Activated naive CD4-positive, alpha-beta T cell treated with anti-CD3 and anti-CD28 coated beads, Interleukin-2, amount 50 U/mL, for 24 hours (primary cell): ENCODE results near the gene TMEM37.

ENCODE experiments used
- H3K27ac Mint-ChIP-seq: one replicate; pipeline ENCODE4 v1.8.0; 2021; ENCODE audit warnings: mild to moderate bottlenecking, mixed read lengths
- H3K27me3 Mint-ChIP-seq: one replicate; pipeline ENCODE4 v1.8.0; 2021; ENCODE audit warnings: mixed read lengths
- H3K36me3 Mint-ChIP-seq: one replicate; pipeline ENCODE4 v1.8.0; 2021; ENCODE audit warnings: mixed read lengths
- H3K4me1 Mint-ChIP-seq: one replicate; pipeline ENCODE4 v1.8.0; 2021; ENCODE audit warnings: mixed read lengths
- H3K4me3 Mint-ChIP-seq: one replicate; pipeline ENCODE4 v1.8.0; 2021; ENCODE audit warnings: mild to moderate bottlenecking, mixed read lengths
- H3K9me3 Mint-ChIP-seq: one replicate; pipeline ENCODE4 v1.8.0; 2021; ENCODE audit warnings: mixed read lengths

The TMEM37 gene

DNA sequence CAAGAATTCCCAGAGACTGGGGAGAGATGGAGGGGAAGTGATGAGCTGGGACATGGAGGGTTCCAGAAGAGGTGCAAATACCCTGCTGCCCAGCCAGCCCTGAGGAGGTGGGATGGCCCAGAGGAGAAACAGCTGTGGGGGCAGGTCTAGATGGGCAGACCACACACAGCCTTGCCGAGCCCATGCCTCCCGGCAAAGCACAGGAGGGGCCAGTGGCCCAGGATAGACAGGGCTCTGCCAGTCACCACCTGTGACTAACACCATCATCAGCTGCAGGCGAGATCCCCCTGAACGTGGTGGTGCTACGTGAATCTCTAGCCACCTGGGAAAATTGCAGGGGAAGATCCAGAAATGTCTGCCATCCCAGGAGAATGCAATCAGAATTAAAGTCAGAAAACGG, 53.2 kb downstream of the TMEM37 start:
- Mint-ChIP-seq H3K4me3 (no peak overlapping the region), H3K27ac (no peak overlapping the region), H3K36me3 (no peaks in the 10 kb centered on the region), H3K4me1 (no peaks in the 10 kb centered on the region), H3K9me3 (no peaks in the 10 kb centered on the region), H3K27me3 (no peaks in the 10 kb centered on the region)

DNA sequence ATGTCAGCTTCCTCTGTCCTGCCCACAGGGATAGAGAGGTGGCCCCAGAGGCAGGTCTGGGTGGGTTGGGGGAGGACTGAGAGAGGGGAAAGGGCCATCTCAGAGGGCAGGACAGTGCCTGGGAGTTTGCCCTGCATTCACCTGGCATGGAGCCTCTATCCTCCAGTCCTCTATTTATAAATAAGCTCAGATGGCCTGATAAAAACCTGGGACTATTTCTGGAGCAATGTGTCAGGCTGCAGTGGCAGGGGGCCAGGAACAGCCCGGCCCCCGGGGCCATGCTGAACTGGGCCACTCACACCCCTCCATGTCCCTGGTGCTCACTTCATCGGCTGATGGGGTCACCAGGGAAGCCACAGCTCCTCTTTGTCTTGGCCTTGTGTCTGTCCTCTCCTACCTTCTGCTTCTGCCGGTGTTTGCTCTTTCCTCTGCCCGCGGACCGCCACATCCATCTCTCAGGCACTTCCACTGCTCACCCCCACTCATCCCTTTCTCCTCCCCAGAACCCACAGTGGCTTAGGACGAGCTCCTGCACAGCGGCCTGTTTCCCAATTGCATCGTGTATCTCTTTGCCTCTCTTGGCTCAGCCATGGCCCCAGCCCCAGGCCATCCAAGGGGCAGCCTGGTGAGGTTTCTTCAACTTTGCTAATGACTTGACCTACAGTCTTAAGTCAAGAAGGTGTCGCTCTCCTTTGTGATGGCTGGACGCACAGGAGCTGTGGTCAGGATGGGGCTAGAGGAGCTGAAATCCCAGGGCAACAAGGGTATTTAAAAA, 53.9 kb downstream of the TMEM37 start:
- H3K27me3 Mint-ChIP-seq, result no peaks in the 10 kb centered on the region
- no peaks in the 10 kb centered on the region for H3K9me3 Mint-ChIP-seq
- no peaks in the 10 kb centered on the region for H3K36me3 Mint-ChIP-seq
- no peak overlapping the region for H3K27ac Mint-ChIP-seq
- no peaks in the 10 kb centered on the region for H3K4me1 Mint-ChIP-seq
- H3K4me3 Mint-ChIP-seq, result no peak overlapping the region

DNA sequence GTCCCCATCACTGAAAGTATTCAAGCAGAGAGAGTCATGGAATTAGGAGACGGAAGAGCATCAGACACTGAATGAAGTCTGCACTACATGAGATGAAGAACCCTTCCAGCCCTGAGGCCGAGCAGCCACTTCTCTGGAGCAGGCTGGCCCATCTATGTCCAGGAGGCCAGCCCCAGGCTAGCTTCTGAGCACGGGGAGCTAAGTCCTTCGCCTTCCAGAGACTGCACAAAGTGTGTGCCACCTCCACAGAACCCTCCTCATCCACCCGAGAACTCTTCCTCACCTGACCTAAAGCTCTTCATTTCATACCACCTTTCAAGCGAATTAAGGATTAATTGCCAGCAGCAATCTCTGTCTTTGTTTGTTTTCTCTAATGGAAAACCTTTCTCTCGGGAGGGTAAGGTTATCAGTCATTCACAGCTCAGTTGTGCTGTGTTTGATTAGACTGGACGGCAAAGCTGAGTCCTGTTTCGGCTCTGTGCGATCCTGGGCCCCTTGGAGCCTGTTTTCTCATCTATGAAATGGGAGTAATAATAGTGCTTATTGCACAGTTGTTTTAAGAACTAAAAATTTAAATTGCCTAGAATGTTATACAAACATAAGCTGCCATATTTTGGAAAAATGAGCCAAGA, 54.7 kb downstream of the TMEM37 start:
- Mint-ChIP-seq H3K36me3 (no peaks in the 10 kb centered on the region), H3K4me1 (no peaks in the 10 kb centered on the region), H3K27me3 (peaks cover 2% of the 10 kb centered on the region), H3K27ac (no peak overlapping the region), H3K4me3 (no peak overlapping the region), H3K9me3 (no peaks in the 10 kb centered on the region)

DNA sequence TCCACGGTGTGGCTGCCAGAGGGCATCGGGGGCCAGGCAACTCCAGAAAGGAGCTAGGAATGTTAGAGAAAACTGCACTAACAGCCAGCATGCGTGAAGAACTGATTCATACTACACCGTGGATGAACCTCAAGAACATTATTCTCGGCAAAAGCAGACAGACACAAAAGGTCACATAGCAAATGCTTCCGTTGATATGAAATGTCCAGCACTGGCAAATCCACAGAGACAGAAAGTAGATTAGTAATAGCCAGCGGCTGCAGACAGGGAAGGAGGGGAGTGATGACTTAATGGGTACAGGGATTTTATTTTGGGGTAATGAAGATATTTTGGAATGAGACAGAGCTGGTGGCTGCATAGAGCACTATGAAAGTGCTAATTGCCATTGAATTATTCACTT, 55.2 kb downstream of the TMEM37 start:
- Mint-ChIP-seq H3K27me3 (peaks cover 2% of the 10 kb centered on the region), H3K9me3 (no peaks in the 10 kb centered on the region), H3K4me3 (no peak overlapping the region), H3K27ac (no peak overlapping the region), H3K36me3 (no peaks in the 10 kb centered on the region), H3K4me1 (no peaks in the 10 kb centered on the region)

DNA sequence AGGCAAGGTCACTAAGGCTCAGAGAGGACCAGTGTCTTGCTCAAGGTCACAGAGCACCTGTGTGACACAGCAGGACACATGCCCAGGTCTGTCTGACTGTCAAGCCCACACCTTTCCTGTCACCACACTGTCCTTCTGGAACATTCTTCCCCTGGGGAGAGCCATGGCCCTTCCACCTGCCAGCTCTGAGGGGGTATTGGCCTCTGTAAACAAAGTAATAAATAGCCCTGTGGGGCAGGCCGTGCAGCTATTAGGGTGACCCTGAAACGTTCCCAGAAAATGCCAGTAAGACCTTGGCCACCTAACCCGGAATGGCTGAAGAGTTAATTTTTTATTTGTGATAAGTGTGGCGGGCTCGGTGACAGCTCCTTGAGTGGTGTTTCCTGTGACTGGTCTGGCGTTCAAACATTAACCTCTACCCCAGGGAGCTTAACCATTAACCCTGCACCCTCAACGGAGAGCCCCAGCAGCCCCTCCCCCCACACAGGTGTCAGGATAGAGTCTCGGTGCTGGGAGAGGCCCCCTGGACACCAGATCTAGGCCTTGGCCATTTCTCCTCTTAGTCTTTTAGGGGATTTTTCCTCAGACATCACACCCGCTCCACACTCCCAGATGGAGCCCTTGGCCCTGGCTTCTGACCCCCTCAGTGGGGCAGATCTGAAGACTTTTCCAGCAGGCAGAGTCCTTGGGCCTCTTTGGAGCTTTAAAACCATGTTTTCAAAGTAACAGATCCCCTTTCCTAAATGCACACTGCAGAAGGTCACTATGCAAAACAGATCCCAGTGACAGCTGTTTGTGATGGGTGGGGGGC, 56.0 kb downstream of the TMEM37 start:
- no peaks in the 10 kb centered on the region for H3K9me3 Mint-ChIP-seq
- H3K27ac Mint-ChIP-seq, result no peak overlapping the region
- H3K4me1 Mint-ChIP-seq, result no peaks in the 10 kb centered on the region
- no peak overlapping the region for H3K4me3 Mint-ChIP-seq
- no peaks in the 10 kb centered on the region for H3K36me3 Mint-ChIP-seq
- peaks cover 2% of the 10 kb centered on the region for H3K27me3 Mint-ChIP-seq
